PFSK-1 (cell line): ENCODE results near the gene OLIG1.

ENCODE experiments used
- FOXP2 ChIP-seq: optimal IDR thresholded peaks from 2 replicates; pipeline ENCODE3; 2011; ENCODE audit warnings: borderline replicate concordance, control low read depth, inconsistent platforms; ENCODE audit not compliant: insufficient read depth; ENCODE audit errors: extremely low read length, extremely low read depth
- POLR2AphosphoS5 ChIP-seq: IDR thresholded peaks from 2 replicates; pipeline ENCODE4 v1.6.1; 2012; ENCODE audit warnings: low read depth, mild to moderate bottlenecking, control low read depth, low read length, moderate library complexity
- REST ChIP-seq, 2 experiments: IDR thresholded peaks; 2 replicates each; pipeline versions ENCODE4 v1.6.1 to v1.8.0; 2011 to 2012; ENCODE audit warnings: low read depth in 2 of 2, low read length in 2 of 2, control low read depth in 1 of 2, inconsistent platforms in 1 of 2, mild to moderate bottlenecking in 1 of 2, moderate library complexity in 1 of 2; ENCODE audit not compliant: insufficient read depth in 1 of 2
- TAF1 ChIP-seq: IDR thresholded peaks from 2 replicates; pipeline ENCODE4 v1.6.1; 2012; ENCODE audit warnings: low read length, control low read depth, borderline replicate concordance; ENCODE audit not compliant: insufficient read depth

- TF ChIP-seq REST (IDR thresholded peaks at IDR 0.05; ENCODE audit: insufficient read depth in 1 of 2, low read depth in 2 of 2, low read length in 2 of 2) (no peak), POLR2AphosphoS5 (no peak), TAF1 (no peak), FOXP2 (no peak)
Observed at GRCh38 chr21:33105088-33105487, 35.1 kb downstream of the OLIG1 start.
